GM04503 (cell line): ENCODE results near the gene RFX3.
A peak's percentile ranks its signal among the peaks of the same experiment; 100 is the strongest.
"Not testable (repeated sequence)": the region's sequence is repeated elsewhere in the genome, so short reads cannot be mapped to it uniquely, and the experiment has no call there.

Experiments used
- DNase-seq: peaks from one replicate; pipeline ENCODE4 v3.0.0-alpha.2; 2012; ENCODE audit warnings: low read depth

Gene RFX3

GRCh38 chr9:3359048-3359692, 166.6 kb downstream of the RFX3 start:
- DNase-seq: no peak

GRCh38 chr9:3348169-3348568, 177.6 kb downstream of the RFX3 start:
- no peak for DNase-seq

DNA sequence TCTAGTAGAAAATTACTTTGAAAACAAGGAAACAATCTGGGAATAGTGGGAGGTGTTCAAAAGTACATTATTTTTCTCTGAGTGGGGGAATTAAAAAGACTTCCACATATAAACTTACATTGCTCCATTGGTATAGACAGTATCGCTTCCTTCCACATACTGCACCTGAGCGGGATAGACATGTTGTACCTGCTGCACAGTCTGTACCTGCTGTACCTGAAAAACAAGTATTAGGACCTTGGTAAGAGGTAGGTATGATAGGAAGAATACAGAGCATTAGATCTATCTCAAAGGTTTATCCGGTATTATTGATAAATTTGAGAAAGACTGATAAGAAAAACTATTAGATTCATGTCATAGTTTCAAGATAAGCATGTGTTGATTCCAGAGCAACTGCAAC, 179.3 kb downstream of the RFX3 start:
- no peak for DNase-seq

GRCh38 chr9:3343671-3344070, 182.1 kb downstream of the RFX3 start:
- no peak for DNase-seq

DNA sequence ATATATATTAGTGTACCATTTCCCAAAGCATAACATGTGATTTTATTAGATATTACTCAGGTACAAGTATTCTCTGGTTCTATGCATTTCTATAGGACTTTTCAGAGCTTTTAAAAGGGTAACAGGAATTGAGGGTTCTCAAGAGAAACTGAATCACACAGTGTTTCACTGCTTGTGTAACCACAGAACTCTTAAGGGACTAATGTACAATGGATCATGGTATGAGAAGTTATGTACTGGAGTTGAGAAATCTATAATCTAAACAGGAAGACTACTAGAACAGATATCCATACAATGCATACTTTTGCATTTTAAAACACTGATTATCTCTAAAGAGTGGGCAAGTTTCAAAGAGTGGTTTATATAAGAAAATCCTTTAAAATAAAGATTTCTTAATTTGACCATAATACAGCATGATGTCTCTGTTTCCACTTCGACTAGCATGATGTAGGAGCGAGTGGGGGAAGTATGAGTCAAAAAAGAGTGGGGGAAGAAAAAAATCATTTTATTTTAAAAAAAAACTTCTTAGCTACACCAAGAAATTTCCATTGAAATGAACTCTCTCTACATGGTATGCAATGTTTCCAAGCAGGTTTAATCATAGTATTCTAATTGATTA, 183.5 kb downstream of the RFX3 start:
- DNase-seq: no peak

- DNase-seq: no peak
These were observed 188.1 kb downstream of the RFX3 start for GRCh38 chr9:3337515-3338225.

GRCh38 chr9:3336951-3337350, 188.8 kb downstream of the RFX3 start:
- DNase-seq: no peak

GRCh38 chr9:3332802-3333201, 193.0 kb downstream of the RFX3 start:
- DNase-seq: no peak

- no peak for DNase-seq
These were observed 194.0 kb downstream of the RFX3 start for GRCh38 chr9:3331801-3332200.

- DNase-seq: no peak
These were observed 194.9 kb downstream of the RFX3 start for GRCh38 chr9:3330792-3331420.

DNA sequence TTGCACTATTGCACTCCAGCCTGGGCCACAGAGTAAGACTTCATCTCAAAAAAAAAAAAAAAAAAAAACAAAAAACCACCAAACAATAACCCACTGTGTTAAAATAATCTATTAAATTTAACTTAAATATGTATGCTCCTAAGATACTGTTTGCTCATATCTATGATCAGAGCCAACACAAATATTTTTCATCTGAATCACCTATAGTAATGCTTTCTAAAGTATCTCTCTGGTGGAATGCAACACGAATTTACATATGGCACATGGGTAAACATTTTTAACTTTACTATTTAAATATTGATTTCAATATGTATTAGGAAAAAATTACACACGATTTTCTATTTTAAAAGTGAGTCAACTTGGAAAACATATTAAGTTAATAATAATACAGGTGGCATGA, 196.4 kb downstream of the RFX3 start:
- no peak for DNase-seq

- DNase-seq: no peak
These were observed 202.1 kb downstream of the RFX3 start for GRCh38 chr9:3323714-3324113.

GRCh38 chr9:3321186-3321585, 204.6 kb downstream of the RFX3 start:
- DNase-seq: no peak

DNA sequence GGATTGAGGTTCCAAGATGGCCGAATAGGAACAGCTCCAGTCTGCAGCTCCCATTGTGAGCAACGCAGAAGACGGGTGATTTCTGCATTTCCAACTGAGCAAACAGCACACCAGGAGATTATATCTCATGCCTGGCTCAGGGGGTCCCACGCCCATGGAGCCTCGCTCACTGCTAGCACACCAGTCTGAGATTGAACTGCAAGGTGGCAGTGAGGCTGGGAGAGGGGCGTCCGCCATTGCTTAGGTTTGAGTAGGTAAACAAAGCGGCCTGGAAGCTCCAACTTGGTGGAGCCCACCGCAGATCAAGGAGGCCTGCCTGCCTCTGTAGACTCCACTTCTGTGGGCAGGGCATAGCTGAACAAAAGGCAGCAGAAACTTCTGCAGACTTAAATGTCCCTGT, 213.2 kb downstream of the RFX3 start:
- not testable (repeated sequence) for DNase-seq

GRCh38 chr9:3308609-3309008, 217.2 kb downstream of the RFX3 start:
- DNase-seq: no peak

- not testable (repeated sequence) for DNase-seq
These were observed 221.4 kb downstream of the RFX3 start for GRCh38 chr9:3304388-3304787.

DNA sequence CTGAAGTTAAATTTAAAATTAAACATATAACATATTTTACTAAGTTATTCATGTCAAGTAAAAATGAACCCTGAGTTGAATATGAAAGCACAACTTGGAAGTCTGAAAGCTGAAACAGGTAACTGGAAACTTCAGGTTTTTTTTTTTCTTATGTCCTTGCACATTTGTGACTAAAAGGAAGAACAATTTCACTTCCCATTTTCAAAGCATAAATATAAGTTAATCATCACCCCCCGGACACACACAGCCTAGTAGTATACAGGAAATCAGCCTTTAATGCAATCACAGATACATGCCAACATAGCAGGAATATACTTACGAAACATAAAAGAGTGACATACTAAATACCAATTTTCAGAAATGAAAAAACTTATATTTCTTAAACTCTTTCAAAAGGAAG, 225.9 kb downstream of the RFX3 start:
- no peak for DNase-seq

DNA sequence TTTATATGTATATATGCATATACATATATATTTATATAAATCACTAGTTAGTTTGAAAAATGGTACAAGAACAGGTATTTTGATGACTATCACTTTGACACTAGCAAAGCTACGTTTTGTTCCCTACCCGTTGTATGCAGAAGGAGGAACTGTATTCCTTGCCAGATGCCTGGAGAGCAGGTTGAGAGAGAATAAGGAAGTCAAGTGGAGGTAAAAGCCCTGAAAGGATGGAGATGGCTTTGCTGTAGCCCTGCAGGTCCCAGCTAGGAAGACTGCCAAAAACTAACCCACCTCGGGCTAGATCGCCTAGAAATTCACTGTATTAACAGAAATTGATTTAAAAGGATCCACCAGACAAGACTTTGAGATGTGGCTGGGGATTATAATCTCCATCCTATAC, 229.3 kb downstream of the RFX3 start:
- no peak for DNase-seq

- no peak for DNase-seq
These were observed 233.5 kb downstream of the RFX3 start for GRCh38 chr9:3292311-3292710.

DNA sequence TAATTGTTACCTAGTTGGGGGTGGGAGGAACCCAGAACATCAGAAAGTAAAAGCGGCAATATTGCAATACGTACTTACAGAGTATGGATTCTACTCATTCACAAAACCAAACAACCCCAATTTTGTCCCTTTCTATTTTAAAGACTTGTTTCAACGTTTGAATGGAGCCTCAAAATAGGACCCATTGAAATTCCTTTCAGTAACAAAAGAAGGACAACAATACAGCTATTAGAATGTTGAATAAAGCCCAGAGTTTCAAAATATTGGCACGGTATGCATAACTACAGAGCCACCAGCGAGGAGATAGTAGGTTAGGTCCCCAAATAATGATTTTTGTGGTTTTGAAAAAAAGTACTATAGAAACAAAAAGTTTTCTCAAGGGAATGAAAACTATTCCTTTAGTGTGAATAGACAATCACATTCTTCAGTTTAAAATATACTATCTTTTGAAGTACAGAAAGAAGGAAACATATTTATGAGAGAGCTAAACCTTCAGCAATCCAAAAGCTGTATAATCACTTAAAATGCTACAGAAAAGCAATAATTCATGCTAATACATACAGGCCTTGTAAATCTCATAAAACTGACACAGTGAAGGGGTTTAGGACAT, 235.5 kb downstream of the RFX3 start:
- no peak for DNase-seq

DNA sequence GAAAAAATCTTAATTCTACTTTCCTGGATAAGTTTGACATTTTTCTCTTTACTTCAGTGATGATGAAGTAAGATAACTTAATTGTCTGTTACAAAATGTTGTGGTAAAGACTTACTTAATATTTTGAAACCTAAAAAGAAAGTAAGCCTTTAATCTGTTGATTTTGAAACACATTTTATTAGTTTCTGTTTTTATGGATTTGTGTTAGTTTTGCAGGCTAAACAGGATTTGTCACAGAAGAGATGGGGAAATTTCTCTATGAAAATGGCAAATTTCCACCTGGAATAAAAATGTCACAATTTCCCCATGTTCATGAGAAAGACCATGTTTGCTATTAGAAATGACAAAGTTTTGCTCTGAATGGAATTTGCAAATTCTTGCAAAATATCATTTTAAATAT, 237.1 kb downstream of the RFX3 start:
- DNase-seq: no peak

- DNase-seq: peak; percentile 35
These were observed 240.2 kb downstream of the RFX3 start for GRCh38 chr9:3285365-3286161.
